HG03354 (cell line): ENCODE results near the gene XPO4.

Source experiments
- ATAC-seq: cut with Tn5 transposase; IDR thresholded peaks from one replicate; pipeline ENCODE4 v1.9.1; 2021; ENCODE audit warnings: mild to moderate bottlenecking; ENCODE audit not compliant: unreplicated experiment, poor library complexity, severe bottlenecking

XPO4 gene

GRCh38 chr13:20798027-20798426 lies 104.5 kb downstream of the XPO4 start:
- ATAC-seq: no peak

- no peak for ATAC-seq
Observed at GRCh38 chr13:20796791-20797508, 105.6 kb downstream of the XPO4 start.

GRCh38 chr13:20789665-20790064 lies 112.9 kb downstream of the XPO4 start:
- no peak for ATAC-seq

- no peak for ATAC-seq
Observed at GRCh38 chr13:20788312-20788711, 114.2 kb downstream of the XPO4 start.

- ATAC-seq: no peak
Observed at GRCh38 chr13:20787180-20787579, 115.4 kb downstream of the XPO4 start.

- ATAC-seq: peak; percentile 86
Observed at GRCh38 chr13:20782116-20782708, 120.3 kb downstream of the XPO4 start.

GRCh38 chr13:20780317-20780716 lies 122.2 kb downstream of the XPO4 start:
- no peak for ATAC-seq

GRCh38 chr13:20779405-20779804 lies 123.1 kb downstream of the XPO4 start:
- ATAC-seq: no peak

GRCh38 chr13:20778311-20778710 lies 124.2 kb downstream of the XPO4 start:
- ATAC-seq: no peak

GRCh38 chr13:20776751-20777150 lies 125.8 kb downstream of the XPO4 start:
- no peak for ATAC-seq

GRCh38 chr13:20775961-20776360 lies 126.6 kb downstream of the XPO4 start:
- no peak for ATAC-seq

- ATAC-seq: no peak
Observed at GRCh38 chr13:20774746-20775145, 127.8 kb downstream of the XPO4 start.

GRCh38 chr13:20773194-20774080 lies 129.1 kb downstream of the XPO4 start, which contains the start of gene EEF1AKMT1:
Gene EEF1AKMT1, minus strand, starts transcription at chr13:20773961. Its CDS starts 16,363 bp downstream, at chr13:20757598.
- peak; percentile 85 for ATAC-seq

- ATAC-seq: no peak
Observed at GRCh38 chr13:20772401-20773131, 130.0 kb downstream of the XPO4 start.

- no peak for ATAC-seq
Observed at GRCh38 chr13:20769834-20770233, 132.7 kb downstream of the XPO4 start.

- ATAC-seq: no peak
Observed at GRCh38 chr13:20769091-20769490, 133.5 kb downstream of the XPO4 start.

GRCh38 chr13:20767309-20767943 lies 135.1 kb downstream of the XPO4 start:
- no peak for ATAC-seq

- ATAC-seq: no peak
Observed at GRCh38 chr13:20760872-20761271, 141.7 kb downstream of the XPO4 start.

- ATAC-seq: no peak
Observed at GRCh38 chr13:20754009-20754408, 148.5 kb downstream of the XPO4 start.
